ENCODE measurements around the gene RBBP7.

- TF ChIP-seq POLR2A (IDR thresholded peaks at IDR 0.05) (no peak), CTCF (IDR thresholded peaks at IDR 0.05) (no peak), EP300 (IDR thresholded peaks at IDR 0.05) (no peak)
Measured at GRCh38 chrX:16869393-16870094, 618 bp downstream of the RBBP7 start.

Measured in suprapubic skin (tissue), 3 donors.